Endodermal cell (in vitro differentiated cells): ENCODE results near the gene PLEKHA1. TPM values are rescaled to one million over a fixed set of nuclear protein-coding genes. Genes with fewer than 3 reads are reported as not detected.

Experiments used
- DNase-seq: peaks from one replicate; pipeline ENCODE4 v3.0.0-alpha.2; 2017
- H3K27ac ChIP-seq: 2 replicates; pipeline ENCODE4 v1.5.1; 2013; ENCODE audit warnings: mild to moderate bottlenecking, low read depth, low read length, moderate library complexity
- H3K27me3 ChIP-seq: 2 replicates; pipeline ENCODE4 v1.6.1; 2013; ENCODE audit warnings: mild to moderate bottlenecking, low read length, moderate library complexity; ENCODE audit not compliant: insufficient read depth, control insufficient read depth, poor library complexity, severe bottlenecking
- H3K36me3 ChIP-seq: 2 replicates; pipeline ENCODE4 v1.7.0; 2013; ENCODE audit warnings: mild to moderate bottlenecking, low read length, moderate library complexity; ENCODE audit not compliant: control insufficient read depth, insufficient read depth
- H3K4me1 ChIP-seq: one replicate; pipeline ENCODE4 v1.7.0; 2013; ENCODE audit warnings: low read length; ENCODE audit not compliant: control insufficient read depth, insufficient read depth
- H3K4me3 ChIP-seq: 2 replicates; pipeline ENCODE4 v1.5.1; 2013; ENCODE audit warnings: mild to moderate bottlenecking, low read length, moderate library complexity
- H3K9ac ChIP-seq: 2 replicates; pipeline ENCODE4 v1.6.1; 2013; ENCODE audit warnings: mild to moderate bottlenecking, low read length, moderate library complexity; ENCODE audit not compliant: poor library complexity, severe bottlenecking; ENCODE audit errors: extremely low read depth
- H3K9me3 ChIP-seq: 2 replicates; pipeline ENCODE4 v1.6.1; 2013; ENCODE audit warnings: mild to moderate bottlenecking, low read length, moderate library complexity; ENCODE audit not compliant: control insufficient read depth
- H3K27ac Mint-ChIP-seq: 2 replicates; pipeline ENCODE4 v1.8.0; 2020; ENCODE audit warnings: mixed read lengths
- H3K27me3 Mint-ChIP-seq: 2 replicates; pipeline ENCODE4 v1.8.0; 2021; ENCODE audit warnings: mild to moderate bottlenecking, mixed read lengths; ENCODE audit not compliant: insufficient read depth
- H3K36me3 Mint-ChIP-seq: 2 replicates; pipeline ENCODE4 v1.8.0; 2020; ENCODE audit warnings: low read depth, mixed read lengths
- H3K4me1 Mint-ChIP-seq: 2 replicates; pipeline ENCODE4 v1.8.0; 2020; ENCODE audit warnings: mixed read lengths
- H3K4me3 Mint-ChIP-seq: 2 replicates; pipeline ENCODE4 v1.8.0; 2020; ENCODE audit warnings: mild to moderate bottlenecking, moderate library complexity, mixed read lengths
- H3K9me3 Mint-ChIP-seq: 2 replicates; pipeline ENCODE4 v1.8.0; 2020; ENCODE audit warnings: mild to moderate bottlenecking, mixed read lengths
- CTCF ChIP-seq: fragments of 200-600 bp; sonication (generic); conservative IDR thresholded peaks from 2 replicates; pipeline ENCODE4 v1.5.0; 2021; ENCODE audit warnings: antibody characterized with exemption, mild to moderate bottlenecking
- WGBS, 2 experiments: methylation state at CpG; one replicate each; pipeline versions ENCODE4 v1.1.5 to v1.1.7; 2013; ENCODE audit warnings: missing lambda C conversion rate in 2 of 2, mixed read lengths in 1 of 2; ENCODE audit not compliant: insufficient coverage in 1 of 2, insufficient read length in 1 of 2; 5-methylcytosine and 5-hydroxymethylcytosine counted together
- total RNA-seq, 2 donors: library from RNA; stranded (reverse); fragmentation: NEBNext Ultra II Directional in 1 of 2; extraction: Animal tissue kit (Norgen Biotek cat#: 25700) in 1 of 2; gene quantifications; 2 replicates in 1 of 2; 3 replicates in 1 of 2; pipeline ENCODE4 v1.2.1, GENCODE V29; 2021

The PLEKHA1 gene
- total RNA-seq, 2 donors from 2014 or later = 29.6 to 49.0 TPM

DNA sequence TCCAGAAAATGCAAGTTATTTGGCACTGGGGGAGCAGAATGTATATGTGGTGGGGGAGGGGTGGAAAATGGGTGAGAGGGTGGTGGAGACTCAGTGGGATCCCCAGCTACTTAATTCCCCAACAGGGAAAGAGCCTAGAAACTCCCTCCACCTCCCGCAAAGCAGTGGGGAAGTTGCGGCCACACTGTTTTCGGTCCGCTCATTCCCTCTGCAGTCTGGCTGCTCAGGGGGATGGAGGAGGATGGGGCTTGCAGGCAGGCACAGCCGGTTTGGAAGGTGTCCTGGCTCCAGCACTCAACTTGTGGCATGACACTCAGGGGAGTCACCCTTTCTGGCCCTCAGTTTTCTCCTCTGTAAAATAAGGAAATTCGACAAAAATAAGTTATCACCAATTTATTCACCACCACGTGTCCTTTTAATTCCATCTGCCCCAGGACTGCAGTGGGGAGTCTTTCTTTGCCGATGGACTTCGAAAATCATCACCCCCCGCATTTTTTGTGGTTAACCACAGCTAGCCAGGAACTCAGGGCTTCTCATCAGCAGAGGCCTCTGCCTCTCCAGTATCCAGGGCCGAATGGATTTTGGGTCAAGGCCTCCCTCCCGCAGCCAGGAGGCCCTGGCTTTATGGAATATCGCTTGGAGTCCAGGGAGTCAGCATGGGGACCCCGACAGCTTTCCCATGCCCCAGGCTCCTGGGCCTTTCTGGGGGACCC, 85.2 kb downstream of the PLEKHA1 start:
- H3K4me3 Mint-ChIP-seq = no peak overlapping the region
- no peaks in the 10 kb centered on the region for H3K36me3 ChIP-seq
- no peak for TF ChIP-seq CTCF
- H3K9ac ChIP-seq = no peak overlapping the region
- H3K4me1 Mint-ChIP-seq = peaks cover 15% of the 10 kb centered on the region
- 69 to 75% methylated on average over 5 to 14 of the region's 14 CpGs for WGBS, 2 experiments
- no peaks in the 10 kb centered on the region for H3K9me3 ChIP-seq
- DNase-seq = no peak
- H3K36me3 Mint-ChIP-seq = no peaks in the 10 kb centered on the region
- H3K27ac Mint-ChIP-seq = no peak overlapping the region
- H3K9me3 Mint-ChIP-seq = no peaks in the 10 kb centered on the region
- H3K27me3 ChIP-seq = peaks cover 75% of the 10 kb centered on the region
- no peak overlapping the region for H3K27ac ChIP-seq
- no peak overlapping the region for H3K4me3 ChIP-seq
- peaks cover 65% of the 10 kb centered on the region for H3K27me3 Mint-ChIP-seq
- H3K4me1 ChIP-seq = no peaks in the 10 kb centered on the region

GRCh38 chr10:122460891-122461293, 86.4 kb downstream of the PLEKHA1 start:
- no peak for DNase-seq
- no peak overlapping the region for H3K9ac ChIP-seq
- H3K27me3 ChIP-seq = peaks cover 87% of the 10 kb centered on the region
- H3K4me1 ChIP-seq = no peaks in the 10 kb centered on the region
- H3K4me3 ChIP-seq = peak overlapping the region; percentile 69
- 3 to 6% methylated on average over 13 to 40 of the region's 40 CpGs for WGBS, 2 experiments
- H3K4me3 Mint-ChIP-seq = peak overlapping the region; percentile 55
- no peaks in the 10 kb centered on the region for H3K9me3 ChIP-seq
- H3K36me3 ChIP-seq = no peaks in the 10 kb centered on the region
- H3K27ac Mint-ChIP-seq = no peak overlapping the region
- H3K27ac ChIP-seq = no peak overlapping the region
- TF ChIP-seq CTCF = no peak
- peaks cover 15% of the 10 kb centered on the region for H3K4me1 Mint-ChIP-seq
- no peaks in the 10 kb centered on the region for H3K36me3 Mint-ChIP-seq
- H3K27me3 Mint-ChIP-seq = peaks cover 77% of the 10 kb centered on the region
- no peaks in the 10 kb centered on the region for H3K9me3 Mint-ChIP-seq

DNA sequence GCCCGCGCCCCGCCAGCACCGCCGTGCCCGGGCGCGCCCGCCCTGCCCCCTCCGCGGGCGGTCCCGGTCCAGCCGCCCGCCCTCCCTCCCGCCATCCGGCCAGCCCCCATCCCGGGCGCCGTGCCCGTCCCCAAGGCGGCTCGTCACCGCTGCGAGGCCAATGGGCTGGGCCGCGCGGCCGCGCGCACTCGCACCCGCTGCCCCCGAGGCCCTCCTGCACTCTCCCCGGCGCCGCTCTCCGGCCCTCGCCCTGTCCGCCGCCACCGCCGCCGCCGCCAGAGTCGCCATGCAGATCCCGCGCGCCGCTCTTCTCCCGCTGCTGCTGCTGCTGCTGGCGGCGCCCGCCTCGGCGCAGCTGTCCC, 86.8 kb downstream of the PLEKHA1 start, which contains the start of gene HTRA1:
TSS of gene HTRA1 (plus strand) at position 187 of the 362 bp plus-strand sequence. CDS start at position 287, 100 bp downstream.
- Histone ChIP-seq H3K36me3 (no peaks in the 10 kb centered on the region), H3K4me1 (no peaks in the 10 kb centered on the region), H3K9ac (no peak within 1 kb of the TSS), H3K4me3 (peak within 1 kb of the TSS; percentile 75), H3K9me3 (no peaks in the 10 kb centered on the region), H3K27me3 (peaks cover 92% of the 10 kb centered on the region), H3K27ac (no peak within 1 kb of the TSS)
- no peaks in the 10 kb centered on the region for H3K9me3 Mint-ChIP-seq
- peaks cover 82% of the 10 kb centered on the region for H3K27me3 Mint-ChIP-seq
- peak; percentile 87 for DNase-seq
- peak within 1 kb of the TSS; percentile 55 for H3K4me3 Mint-ChIP-seq
- peaks cover 15% of the 10 kb centered on the region for H3K4me1 Mint-ChIP-seq
- TF ChIP-seq CTCF = no peak
- H3K27ac Mint-ChIP-seq = no peak within 1 kb of the TSS
- H3K36me3 Mint-ChIP-seq = no peaks in the 10 kb centered on the region
- 0% methylated on average over 15 to 56 of the region's 56 CpGs for WGBS, 2 experiments
